SK-N-MC (cell line): ENCODE measurements around the gene HSP90B1.

Source experiments
- FOXP2 ChIP-seq: optimal IDR thresholded peaks from 2 replicates; pipeline ENCODE3; 2011; ENCODE audit warnings: mild to moderate bottlenecking, moderate library complexity; ENCODE audit not compliant: insufficient read depth; ENCODE audit errors: extremely low read length, control extremely low read depth
- POLR2AphosphoS5 ChIP-seq: IDR thresholded peaks from 2 replicates; pipeline ENCODE4 v1.6.1; 2012; ENCODE audit warnings: mild to moderate bottlenecking, low read depth, low read length, borderline replicate concordance

GRCh38 chr12:103930787-103931735 lies 851 bp downstream of the HSP90B1 start:
- TF ChIP-seq POLR2AphosphoS5 (no peak), FOXP2 (no peak)
